GM21576 (cell line): ENCODE results near the gene ZNF423.

Source experiments
- ATAC-seq: cut with Tn5 transposase; IDR thresholded peaks from one replicate; pipeline ENCODE4 v1.9.1; 2021; ENCODE audit warnings: mild to moderate bottlenecking, moderate library complexity; ENCODE audit not compliant: unreplicated experiment

Gene ZNF423

DNA sequence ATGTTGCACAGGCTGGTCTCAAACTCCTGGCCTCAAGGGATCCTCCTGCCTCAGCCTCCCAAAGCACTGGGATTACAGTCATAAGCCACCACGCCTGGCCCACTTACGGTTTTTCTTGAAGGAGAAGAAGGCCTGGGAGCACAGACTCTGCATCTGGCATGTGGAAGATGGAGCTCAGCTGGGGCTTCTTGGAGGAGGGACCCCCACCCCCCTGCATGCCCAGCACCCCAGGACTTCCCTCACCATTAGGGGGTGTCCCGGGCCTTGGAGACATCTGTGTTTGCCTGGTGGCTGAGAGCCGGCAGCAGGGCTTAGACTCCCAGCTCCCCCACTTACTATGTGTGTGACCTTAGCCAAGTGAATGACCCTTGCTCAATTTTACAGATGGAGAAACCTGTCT, 204.7 kb downstream of the ZNF423 start:
- ATAC-seq = no peak

DNA sequence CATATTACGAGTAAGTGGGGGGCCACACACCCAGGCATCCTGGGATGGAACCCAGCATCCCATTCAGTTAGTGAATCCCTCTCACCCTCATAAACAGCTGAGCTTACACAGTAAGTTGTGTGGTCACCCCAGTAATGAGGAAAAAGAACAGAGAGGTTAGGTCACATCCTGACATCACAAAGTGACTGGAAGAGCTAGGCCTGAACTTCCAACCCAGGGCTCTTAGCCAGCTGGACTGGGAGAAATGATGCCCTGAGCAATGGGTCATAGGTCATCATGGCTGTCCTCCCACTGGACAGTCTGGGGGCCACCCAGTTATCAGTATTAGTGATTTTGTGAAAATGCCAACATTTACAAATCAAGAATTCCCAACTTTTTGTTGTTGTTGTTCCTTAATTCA, 205.3 kb downstream of the ZNF423 start:
- ATAC-seq = no peak

DNA sequence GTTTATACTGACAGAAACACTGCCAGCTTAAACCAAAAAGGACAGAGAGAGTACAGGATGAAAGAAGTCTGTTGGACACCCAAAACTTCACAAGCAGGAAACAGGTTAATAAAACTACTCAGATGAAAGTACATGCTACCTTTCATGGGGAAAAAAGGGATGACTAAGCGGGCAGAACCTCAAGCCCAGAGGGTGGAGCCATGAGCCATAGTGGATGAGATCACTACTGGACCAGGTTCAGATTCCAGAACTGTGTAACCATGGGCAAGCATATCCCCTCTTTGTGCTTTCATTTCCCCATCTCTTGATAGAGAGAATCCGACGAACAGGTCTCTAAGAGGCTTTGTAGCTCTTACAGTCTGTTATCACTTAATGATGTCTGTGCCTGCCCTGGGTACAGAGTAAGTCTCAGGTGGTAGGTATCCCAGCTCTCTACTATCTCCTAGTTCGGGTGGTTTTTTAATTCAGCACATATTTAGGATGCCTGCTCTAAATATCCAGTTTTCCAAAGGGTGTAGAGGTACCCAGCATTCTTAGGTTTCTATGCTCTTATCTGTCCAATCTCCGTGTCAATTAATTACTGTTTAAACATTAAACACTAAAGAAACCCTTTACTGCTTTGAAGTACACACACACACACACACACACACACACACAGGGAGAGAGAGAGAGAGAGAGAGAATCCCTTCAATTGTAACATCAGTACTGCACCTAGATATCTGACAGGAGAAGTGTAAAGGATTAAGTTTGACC, 206.7 kb downstream of the ZNF423 start:
- no peak for ATAC-seq

DNA sequence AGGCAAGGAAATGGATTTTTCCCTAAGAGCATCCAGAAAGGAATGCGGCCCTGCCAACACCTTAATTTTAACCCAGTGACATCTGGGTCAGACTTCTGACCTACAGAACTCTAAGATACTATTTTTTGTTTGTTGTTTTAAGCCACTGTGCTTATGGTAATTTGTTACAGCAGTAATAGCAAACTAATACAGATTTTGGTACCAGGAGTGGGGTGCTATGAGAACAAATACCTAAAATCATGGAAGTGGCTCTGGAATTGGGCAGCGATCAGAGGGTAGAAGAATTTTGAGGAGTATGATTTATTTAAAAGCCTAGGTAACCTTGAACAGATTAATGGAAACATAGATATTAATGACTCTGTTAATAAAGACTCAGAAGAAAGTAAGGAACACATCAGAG, 208.2 kb downstream of the ZNF423 start:
- ATAC-seq = no peak

DNA sequence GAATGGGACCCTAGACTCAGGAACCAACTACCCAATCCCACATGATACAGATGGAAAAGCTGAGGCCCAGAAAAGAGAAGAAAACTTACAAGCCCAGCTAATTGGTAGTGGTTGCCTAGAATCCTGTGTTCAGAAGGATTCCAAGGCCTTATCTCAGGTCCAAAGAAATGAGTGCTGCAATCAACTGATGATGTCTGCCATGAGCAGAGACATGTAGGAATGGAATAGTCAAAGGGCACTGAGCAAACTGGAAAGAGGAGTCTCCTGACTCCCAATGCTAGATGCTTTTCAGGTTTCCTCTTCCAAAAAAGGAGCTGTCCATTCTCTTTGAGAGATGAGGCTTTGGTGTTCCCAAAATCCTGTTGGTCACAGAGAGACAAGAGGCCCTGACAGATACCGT, 210.6 kb downstream of the ZNF423 start:
- ATAC-seq = no peak

DNA sequence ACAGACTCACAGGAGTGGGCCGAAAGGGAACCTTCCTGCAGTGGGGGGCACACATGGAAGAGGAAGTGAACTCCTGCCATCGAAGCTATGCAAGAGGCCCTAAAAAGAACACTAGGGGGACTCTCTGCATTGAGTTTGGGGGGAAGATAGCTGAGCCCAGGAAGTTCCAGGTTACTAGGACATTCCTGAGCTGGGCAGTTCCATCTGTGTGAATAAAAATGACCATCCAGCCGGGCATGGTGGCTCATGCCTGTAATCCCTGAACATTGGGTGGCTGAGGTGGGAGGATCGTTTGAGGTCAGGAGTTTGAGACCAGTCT, 211.8 kb downstream of the ZNF423 start:
- no peak for ATAC-seq

DNA sequence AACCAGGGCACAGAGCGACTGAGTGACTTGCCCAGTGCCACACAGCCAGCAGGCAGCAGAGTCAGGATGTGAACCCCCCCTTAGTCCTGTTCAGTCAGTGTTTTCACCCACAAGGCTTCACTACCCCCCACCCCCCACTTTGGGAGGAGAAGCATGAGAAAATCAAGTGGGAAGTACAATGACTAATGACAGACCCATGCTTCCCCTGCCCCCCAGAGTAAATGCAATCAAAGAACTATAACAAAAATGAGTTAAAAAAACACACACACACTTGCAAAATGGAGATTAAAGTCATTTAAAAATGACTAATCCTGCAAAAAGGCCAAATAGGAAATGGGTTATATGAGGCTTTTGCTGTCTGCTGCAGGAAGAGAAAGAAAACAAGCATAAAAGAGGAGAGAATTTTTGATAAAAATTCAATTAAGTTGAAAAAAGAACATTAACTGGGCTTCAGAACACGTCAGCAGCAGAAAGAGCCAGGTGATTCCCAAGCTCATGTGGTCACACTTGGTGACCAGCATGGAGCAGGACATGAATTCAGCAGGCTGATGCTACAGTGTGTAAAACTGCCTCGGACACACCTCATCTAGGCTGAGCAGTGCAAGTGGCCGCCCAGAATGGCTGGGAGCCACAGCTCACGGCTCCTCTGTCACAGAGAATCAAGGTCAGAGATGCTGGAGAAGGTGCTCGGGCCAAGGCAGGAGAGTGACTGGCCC, 212.3 kb downstream of the ZNF423 start:
- ATAC-seq = no peak

DNA sequence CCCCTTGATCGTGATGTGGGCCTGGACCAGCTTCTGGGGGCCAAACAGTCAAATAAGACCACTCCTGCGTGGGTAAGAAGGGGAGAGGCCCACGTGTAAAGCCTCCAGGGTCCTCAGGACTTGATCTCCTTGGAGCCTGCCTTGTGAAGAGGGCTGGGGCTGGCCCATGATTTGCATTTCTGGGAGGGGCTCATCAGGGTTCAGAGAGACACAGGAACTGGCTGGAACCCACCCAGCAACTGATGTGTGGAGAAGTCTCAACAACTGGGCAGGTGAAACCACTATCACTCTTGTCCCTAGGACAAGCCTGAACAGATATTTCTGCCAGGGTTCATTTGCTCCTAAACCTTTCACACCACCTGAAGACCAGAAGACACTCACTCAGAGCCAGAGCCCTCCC, 214.7 kb downstream of the ZNF423 start:
- ATAC-seq = no peak

DNA sequence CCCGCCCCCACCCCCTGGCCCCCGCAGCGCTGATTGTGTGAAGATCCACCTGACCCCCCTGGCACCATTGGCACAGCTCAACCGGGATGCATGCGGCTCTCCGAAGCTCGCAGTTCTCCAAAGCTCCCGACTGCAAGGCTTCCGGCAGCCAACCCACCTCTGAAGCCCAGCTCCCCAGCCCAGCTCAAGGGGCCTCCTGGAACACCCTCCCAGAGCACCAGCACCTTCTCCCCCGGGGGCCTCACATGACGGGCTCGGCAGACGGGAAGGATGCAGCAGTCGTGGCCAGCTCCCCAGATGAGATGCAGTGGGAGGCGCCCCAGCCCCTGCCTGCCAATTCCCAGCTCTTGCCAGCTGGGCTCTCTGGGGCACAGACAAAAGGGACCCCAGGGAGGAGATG, 215.3 kb downstream of the ZNF423 start:
- no peak for ATAC-seq

DNA sequence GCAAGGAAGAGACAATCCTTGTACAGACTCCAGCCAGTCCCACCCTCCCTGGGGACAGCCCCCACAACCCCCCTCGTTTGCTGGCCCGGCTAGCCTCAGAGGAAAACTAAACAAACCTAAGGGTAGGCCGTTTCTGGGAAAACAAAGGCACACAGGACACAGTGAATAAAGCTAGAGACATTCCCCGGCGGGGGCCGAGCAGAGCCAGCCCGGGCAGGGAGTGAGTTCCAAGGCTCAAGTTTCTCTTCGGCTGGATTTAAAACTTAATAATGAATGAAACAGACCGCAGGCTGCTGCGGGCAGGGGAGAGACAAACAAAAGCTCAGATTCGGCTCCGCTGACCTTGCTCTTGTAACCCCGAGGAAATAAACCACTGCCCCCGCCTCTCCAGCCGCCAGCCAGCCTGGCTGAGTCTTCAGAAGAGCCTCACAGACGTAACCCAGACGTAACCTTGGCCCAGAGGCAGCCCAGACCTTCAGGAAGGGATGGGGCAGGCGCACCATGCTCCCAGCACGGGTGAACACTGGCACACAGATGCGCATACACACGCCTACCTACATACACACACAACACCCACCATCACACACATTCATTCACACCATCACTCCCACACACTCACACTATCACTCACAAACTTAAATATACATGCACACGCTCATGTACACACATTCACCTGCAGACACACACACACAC, 216.0 kb downstream of the ZNF423 start:
- no peak for ATAC-seq

DNA sequence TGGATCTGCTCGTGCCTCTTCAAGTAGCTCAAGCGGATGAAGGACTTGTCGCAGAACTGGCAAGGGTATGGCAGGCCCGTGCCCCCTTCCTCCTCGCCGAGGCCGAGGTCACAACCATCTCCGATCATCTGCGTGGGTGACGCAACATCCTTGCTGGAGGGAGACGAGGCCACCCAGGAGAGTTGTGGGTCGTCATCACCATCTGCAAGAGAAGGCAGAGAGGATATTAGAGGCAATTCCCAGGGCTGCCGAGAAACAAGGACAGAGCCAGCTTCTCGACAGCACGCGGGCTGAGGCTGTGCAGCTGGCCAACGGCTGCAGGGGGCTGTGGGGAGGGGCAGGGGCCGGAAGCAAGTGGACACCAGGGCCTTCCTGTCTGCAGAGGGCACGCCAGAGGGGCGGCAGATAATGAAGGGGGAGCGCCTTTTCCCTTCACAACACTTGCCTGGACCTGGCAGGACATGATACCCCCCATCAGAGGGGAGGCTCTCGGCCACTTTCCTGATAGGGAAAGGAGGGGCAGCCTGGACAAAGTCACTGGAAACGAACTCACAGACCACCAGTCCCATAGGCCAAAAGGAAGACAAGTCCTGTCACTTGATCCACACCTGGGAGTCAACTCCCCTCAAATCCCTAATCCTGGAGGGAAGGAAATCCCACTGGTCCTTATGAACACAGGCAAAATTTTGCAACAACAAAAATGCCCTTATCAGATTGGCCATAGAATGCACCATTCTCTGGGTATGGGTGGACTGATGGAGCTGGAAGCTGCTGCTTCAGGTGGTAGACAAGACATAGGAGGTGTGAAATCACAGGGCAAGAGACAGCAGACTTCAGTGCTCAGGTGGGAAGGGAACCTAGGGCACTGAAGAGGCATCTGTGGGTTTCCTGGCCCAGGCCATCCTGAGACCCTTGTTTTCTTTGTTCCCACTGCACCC, 217.0 kb downstream of the ZNF423 start:
- ATAC-seq = no peak

DNA sequence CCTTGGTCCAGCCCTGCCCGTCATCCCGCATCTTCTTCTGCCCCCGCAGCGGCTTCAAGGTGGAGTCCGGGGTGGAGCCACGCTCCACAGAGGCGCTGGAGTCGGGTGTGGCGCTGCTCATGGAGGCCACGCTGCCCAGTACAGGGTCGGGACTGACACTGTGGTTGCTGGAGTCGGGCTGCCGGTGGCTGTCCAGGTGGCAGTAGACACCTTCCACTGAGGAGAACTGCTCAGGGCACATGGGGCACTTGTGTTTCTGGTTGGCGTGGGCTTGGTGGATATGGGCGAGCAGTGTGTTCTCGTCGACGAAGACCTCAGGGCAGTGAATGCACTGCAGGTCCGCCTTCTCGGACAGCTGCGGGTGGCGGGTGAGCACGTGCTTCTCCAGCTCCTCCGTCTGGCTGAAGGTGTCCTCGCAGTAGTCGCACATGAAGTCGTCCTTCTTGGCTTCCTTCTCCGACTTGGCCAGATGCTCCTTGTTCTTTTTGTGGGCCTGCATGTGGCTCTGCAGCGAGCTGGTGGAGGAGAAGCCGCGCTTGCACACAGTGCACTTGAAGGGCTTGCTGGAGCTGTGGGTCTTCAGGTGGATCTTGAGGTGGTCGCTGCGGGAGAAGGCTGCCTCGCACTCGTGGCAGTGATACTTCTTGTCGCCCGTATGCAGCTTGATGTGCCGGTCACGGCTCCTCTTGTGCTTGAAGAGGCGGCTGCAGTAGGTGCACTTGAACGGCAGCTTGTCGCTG, 217.8 kb downstream of the ZNF423 start:
- ATAC-seq = no peak

DNA sequence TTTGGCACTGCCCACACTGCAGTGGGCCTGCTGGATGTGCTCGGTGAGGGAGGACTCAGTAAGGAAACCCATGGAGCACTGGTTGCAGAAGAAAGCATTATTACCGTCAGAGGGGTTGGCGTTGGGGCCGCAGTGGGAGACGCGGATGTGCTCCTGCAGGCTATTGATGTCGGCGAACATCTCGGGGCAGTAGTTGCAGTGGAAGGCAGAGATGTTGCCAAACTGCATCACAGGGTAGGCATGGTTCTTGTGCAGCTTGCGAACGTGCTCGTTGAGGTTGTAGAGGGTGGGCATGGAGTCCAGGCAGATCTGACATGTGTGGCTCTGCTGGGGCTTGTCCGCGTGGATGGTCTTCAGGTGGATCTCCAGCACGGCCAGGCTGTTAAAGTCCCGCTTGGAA, 218.4 kb downstream of the ZNF423 start:
- no peak for ATAC-seq

DNA sequence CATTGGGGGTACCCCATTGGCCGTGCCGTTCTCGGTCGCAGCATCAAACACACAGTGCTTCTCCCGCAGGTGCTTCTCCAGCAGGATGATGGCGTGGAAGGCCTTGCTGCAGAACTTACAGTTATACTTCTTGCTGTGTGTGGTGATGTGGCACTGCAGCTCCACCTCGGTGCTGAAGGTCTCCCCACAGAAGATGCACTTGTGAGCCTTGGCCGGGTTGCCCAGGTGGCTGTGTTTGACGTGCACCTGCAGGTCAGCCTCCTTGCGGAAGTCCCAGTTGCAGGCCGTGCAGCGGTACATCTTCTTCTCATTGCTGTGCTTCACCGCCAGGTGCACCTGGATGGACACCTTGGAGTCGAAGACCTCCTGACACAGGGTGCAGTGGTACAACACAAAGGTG, 219.3 kb downstream of the ZNF423 start:
- no peak for ATAC-seq

DNA sequence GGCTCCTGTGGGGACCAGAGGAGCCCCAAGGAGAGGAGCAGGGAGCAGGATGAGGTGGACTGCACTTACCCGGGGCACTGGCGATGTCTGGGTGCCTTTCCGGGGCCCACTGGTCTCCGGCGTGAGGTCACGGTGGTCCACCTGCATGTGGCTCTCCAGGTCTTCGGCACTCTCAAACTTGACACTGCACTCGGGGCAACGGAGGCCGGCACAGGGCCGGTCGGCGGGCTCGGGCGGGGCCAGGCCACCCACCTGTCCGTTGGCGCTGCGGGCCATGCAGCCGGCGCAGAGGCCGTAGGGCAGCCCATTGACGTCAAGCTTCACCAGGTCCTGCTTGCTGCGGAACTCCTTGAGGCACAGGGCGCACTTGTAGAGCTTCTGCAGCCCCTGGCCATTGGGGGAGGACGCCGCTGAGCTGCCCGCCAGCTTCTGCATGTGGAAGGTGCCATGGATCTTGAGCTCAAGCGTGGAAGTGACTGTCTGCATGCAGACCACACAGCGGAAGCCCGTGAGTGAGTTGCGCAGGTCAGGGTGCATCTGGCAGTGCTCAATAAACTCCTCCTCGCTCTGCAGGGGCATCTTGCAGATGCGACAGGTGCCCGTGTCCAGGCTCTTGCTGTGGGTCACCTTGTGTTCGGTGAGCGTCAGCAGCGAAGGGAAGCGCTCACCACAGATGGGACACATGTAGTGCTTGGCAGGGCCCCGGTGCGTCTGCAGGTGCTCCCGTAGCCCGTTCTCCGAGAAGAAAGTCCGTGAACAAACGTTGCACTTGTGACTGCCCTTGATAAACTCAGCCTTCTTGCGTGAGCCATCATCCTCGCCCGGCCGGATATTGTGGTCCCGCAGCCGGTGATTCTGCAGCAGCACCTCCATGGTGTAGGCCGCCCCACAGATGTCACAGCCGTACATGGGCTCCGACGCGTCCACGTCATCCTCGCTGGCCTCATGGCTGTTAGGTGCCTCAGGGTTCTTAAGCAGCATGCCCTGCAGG, 220.0 kb downstream of the ZNF423 start:
- ATAC-seq = no peak

DNA sequence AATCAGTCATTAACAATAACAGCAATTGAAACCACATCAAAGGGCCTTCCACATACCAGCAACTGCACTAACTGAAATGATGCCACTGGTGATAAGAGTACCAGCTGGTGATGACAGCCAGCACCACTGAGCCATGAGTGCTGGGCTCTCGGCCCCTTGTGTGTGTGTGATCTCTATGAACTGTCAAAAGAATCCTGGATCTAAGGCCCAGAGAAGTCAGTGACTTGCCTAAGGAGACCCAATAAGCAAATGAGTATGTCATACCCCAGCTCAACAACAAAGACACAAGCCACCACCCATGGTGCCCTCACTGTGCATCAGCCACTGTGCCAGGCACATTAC, 220.9 kb downstream of the ZNF423 start:
- ATAC-seq = no peak

DNA sequence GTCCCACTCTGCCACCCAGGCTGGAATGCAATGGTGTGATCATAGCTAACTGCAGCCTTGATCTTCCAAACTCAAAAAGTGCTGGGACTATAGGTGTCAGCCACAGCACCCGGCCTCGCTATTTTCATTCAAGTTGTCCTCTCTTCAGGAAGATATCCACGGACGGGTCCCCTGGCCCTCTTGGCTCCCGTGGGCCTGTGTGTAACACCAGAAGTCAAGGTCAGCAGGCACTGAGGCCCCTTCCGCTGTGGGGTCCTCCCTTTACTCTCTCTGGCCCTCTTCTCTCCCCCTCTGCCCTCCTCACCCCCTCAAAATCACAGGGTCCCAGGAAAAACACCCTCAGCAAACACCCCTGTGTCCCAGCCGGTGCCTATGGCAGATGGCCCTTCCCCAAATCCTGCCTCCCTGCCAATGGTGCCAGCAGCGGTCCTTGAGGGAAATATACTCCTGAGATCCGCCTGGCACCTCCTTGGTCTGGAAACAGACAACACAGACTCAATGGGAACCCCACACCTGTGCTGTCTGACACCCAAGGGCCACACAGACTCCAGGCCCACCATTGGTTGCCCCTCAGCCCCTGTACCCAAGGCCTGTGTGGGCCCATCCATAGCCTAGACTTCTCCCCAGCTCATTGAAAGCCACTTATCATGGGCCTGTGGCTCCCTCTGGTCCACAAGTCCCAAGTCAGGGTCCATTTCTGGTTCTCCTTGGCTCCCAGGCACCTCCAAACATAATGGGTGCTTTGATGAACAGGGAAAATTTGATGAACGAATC, 221.5 kb downstream of the ZNF423 start:
- ATAC-seq = no peak

DNA sequence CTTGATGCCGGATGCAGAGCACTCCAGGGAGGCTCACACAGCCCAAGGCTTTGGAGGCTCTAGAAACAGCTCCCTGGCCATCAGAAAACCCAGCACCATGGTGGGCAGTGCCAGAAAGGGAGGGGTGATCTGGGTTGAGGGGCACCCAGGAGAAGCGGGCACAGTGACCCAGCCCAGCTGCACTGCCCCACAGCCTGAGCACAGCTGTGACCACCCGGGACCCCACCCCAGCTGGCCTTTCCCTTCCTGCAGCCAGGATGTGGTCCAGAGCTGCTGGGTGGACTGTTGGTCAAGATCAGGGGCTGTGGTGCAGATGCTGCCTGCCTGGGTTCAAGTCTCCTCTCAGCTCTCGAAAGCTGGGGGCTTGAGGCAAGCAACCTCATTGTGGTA, 223.1 kb downstream of the ZNF423 start:
- no peak for ATAC-seq
